Dendritic cell treated with granulocyte-macrophage colony-stimulating factor and Interleukin-4, amounts not matched to agents 40 ng/mL and 50 ng/mL, for 4 days (primary cell): ENCODE data around the gene ERAL1.
"Not testable (repeated sequence)": the region's sequence is repeated elsewhere in the genome, so short reads cannot be mapped to it uniquely, and the experiment has no call there.

Source experiments
- H3K27ac Mint-ChIP-seq: one replicate; pipeline ENCODE4 v1.8.0; 2022; ENCODE audit warnings: mild to moderate bottlenecking, mixed read lengths
- H3K27me3 Mint-ChIP-seq: one replicate; pipeline ENCODE4 v1.8.0; 2022; ENCODE audit warnings: mild to moderate bottlenecking, mixed read lengths
- H3K36me3 Mint-ChIP-seq: one replicate; pipeline ENCODE4 v1.8.0; 2022; ENCODE audit warnings: low read depth, mixed read lengths
- H3K4me1 Mint-ChIP-seq: one replicate; pipeline ENCODE4 v1.8.0; 2022; ENCODE audit warnings: low read depth, mixed read lengths
- H3K4me3 Mint-ChIP-seq: one replicate; pipeline ENCODE4 v1.8.0; 2022; ENCODE audit warnings: mild to moderate bottlenecking, moderate library complexity, mixed read lengths
- H3K9me3 Mint-ChIP-seq: one replicate; pipeline ENCODE4 v1.8.0; 2022; ENCODE audit warnings: mixed read lengths
- intact Hi-C: fragments of 100-400 bp; cut with micrococcal nuclease; formaldehyde crosslinking; loops from one replicate; pipeline ENCODE4 v1.15.0; 2022

Gene ERAL1

DNA sequence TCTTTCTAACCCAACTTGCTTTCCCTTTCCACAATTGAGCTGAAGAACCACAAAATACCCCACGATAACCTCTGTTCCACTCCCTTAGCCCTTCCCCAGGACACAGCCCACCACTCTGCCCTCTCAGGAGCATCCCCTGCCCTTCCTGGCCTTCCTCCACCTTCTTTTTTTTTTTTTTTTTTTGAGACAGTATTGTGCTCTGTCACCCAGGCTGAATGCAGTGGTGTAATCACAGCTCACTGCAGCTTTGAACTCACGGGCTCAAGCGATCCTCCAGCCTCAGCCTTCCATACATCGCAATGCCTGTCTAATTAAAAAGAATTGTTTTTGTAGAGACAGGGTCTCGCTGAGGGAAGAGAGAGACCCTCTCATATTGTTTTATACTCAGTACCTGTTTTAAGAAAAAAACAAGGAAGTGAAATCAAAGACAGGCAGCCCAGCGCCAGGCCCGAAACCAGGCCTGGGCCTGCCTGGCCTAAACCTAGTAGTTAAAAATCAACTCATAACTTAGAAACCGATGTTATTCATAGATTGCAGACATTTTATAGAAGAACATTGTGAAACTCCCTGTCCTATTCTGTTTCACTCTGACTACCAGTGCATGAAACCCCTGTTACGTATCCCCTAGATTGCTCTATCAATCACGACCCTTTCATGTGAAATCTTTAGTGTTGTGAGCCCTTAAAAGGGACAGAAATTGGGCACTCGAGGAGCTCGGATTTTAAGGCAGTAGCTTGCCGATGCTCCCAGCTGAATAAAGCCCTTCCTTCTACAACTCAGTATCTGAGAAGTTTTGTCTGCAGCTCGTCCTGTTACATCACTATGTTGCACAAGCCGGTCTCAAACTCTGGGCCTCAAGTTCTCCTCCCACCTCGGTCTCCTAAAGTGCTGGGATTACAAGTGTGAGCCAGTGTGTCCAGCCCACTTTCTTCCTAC, 38.7 kb downstream of the ERAL1 start:
- peaks cover 69% of the 10 kb centered on the region for H3K4me1 Mint-ChIP-seq
- H3K36me3 Mint-ChIP-seq = peaks cover 51% of the 10 kb centered on the region
- H3K4me3 Mint-ChIP-seq = peak overlapping the region; percentile 54
- H3K9me3 Mint-ChIP-seq, intact Hi-C loops, H3K27me3 Mint-ChIP-seq: not testable (repeated sequence)
- H3K27ac Mint-ChIP-seq = peak overlapping the region; percentile 96

DNA sequence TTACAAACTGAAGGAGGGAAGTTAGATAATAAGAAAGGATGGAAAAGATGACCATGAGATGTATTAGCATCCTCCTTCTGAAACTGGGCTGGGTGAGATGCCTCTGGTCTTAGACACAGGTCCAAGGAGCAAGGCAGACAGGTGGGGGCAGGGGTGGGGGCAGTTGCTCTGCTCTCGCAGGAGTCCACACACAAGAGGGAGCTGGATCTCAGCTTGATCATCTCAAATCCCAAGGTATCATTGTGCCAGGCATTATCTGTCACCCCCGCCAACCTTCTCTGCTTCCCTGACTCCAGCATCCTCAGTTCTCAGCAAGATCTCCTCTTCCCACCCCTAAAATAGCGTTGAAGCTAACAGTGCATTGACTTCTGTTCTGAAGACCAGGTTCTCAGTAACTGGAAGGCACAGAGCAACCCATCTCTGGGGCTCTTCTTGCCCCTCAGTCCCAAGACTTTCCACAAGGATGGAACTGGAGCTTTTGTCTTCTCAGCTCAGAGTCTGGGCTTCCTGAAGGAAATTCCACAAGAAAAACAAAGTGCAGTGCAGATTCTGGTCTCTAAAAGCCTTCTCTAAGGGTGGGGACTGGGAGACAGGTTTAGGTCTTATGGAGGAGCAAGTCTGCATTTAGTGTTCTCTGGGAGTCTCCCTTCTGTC, 41.1 kb downstream of the ERAL1 start:
- H3K9me3 Mint-ChIP-seq = no peaks in the 10 kb centered on the region
- peak overlapping the region; percentile 94 for H3K4me3 Mint-ChIP-seq
- peaks cover 49% of the 10 kb centered on the region for H3K36me3 Mint-ChIP-seq
- intact Hi-C loops = no loop called here
- H3K4me1 Mint-ChIP-seq = peaks cover 72% of the 10 kb centered on the region
- H3K27ac Mint-ChIP-seq = peak overlapping the region; percentile 97
- no peaks in the 10 kb centered on the region for H3K27me3 Mint-ChIP-seq

DNA sequence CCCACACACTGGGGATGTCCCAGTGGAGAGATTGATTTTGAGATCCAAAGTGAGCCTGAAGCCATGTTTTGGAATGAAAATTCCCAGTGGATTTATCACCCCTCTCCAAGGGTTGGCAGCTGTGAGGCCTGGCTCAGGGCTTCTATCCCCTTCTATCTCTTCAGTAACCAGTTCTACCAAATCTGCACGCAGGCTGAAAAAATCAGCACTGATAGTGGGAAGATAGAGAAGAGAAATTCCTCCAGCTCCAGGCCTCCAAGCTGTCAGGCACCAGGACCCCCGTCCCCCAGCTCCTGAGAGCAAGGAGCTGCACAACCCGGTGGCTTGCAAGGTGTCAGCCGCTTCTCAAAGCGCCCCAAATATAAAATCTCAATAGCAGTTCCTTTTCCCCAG, 41.7 kb downstream of the ERAL1 start:
- no peaks in the 10 kb centered on the region for H3K27me3 Mint-ChIP-seq
- H3K9me3 Mint-ChIP-seq = no peaks in the 10 kb centered on the region
- peak overlapping the region; percentile 94 for H3K4me3 Mint-ChIP-seq
- H3K27ac Mint-ChIP-seq = peak overlapping the region; percentile 97
- peaks cover 43% of the 10 kb centered on the region for H3K36me3 Mint-ChIP-seq
- intact Hi-C loops = no loop called here
- peaks cover 72% of the 10 kb centered on the region for H3K4me1 Mint-ChIP-seq

DNA sequence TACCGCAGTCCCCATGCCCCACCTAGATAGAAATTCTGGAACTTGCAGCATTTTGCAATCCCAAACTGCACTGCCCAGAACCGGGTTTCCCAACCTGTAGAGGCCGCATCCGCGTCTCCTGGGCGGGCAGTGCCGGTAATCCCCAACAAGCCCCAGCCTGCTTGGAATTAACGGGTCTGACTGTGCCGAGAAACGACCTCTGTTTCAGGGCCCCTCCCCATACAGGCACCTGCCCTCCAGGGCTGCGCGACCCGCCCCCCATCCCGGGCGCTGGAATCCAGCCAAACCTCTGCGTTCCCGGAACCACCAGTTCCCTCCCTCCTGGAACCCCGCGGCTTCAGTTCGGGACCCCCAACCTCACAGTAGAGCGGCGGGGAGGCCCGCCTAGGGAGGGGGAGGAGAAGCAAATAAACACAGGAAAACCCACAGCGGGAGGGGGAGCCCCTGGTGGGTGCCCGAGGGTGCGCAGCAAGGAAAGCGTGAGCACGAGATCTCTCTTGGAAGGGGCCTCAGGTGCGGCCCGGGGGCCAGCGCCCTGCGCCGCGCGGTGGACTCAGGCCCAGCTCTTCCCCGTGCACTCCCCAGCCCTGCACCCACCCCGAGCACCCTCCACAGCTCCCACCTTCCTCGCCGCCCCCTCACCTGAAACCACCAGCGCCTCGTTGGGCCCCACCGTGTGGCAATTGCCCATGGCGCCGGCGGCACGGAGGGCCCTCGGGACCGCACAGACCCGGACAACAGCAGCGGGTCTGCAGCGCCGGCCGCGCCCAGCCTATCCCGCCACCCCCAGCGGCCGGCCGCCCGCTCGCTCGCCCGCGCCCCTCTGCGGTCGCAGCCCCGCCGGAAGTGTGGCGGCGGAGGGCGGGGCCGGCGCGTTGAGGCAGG, 42.3 kb downstream of the ERAL1 start, which contains the start of gene FLOT2:
Gene FLOT2, minus strand, starts transcription at position 850 of the 885 bp plus-strand sequence. Its CDS starts 159 bp downstream, at position 691.
- peaks cover 72% of the 10 kb centered on the region for H3K4me1 Mint-ChIP-seq
- H3K27me3 Mint-ChIP-seq = peaks cover 2% of the 10 kb centered on the region
- intact Hi-C loops = no loop called here
- peak within 1 kb of the TSS; percentile 94 for H3K4me3 Mint-ChIP-seq
- H3K36me3 Mint-ChIP-seq = peaks cover 37% of the 10 kb centered on the region
- H3K27ac Mint-ChIP-seq = peak within 1 kb of the TSS; percentile 97
- H3K9me3 Mint-ChIP-seq = no peaks in the 10 kb centered on the region

DNA sequence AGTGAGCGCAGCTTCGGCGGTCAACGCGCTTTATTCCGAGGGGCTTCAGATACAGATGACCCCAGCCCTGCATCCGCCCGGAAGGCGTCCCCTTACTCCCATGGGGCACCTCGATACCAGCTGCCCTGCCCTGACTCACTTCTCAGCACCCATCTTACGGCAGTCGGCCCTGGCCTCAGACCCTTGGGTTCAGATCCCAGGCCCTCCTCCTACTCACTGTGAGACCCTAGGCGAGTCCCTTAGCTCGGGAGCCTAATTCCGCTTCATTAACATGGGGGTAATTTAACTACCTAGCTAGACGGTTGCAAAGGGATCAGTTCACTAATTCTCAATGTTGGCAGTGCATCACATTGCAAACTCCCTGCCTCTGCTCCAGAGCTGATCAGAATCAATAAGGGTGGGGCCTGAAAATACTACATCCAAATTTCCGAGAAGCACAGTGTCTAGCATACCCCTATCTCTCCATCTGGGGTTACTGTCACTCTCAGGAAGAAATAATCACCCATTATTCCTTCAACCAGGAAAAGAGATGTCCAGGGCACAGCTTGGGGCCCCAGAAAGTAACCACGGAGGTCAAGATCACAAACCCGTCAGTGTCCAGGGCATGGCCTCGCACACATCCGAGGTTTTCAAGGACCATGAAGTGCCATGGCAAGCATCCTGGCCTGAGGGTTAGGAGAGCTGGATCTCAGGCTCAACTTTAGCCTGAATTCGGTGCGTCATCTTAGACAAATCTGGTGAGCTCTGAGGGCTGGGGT, 43.1 kb downstream of the ERAL1 start:
- peaks cover 73% of the 10 kb centered on the region for H3K4me1 Mint-ChIP-seq
- intact Hi-C loops = no loop called here
- H3K9me3 Mint-ChIP-seq = no peaks in the 10 kb centered on the region
- peaks cover 2% of the 10 kb centered on the region for H3K27me3 Mint-ChIP-seq
- H3K27ac Mint-ChIP-seq = peak overlapping the region; percentile 97
- H3K36me3 Mint-ChIP-seq = peaks cover 29% of the 10 kb centered on the region
- peak overlapping the region; percentile 94 for H3K4me3 Mint-ChIP-seq

DNA sequence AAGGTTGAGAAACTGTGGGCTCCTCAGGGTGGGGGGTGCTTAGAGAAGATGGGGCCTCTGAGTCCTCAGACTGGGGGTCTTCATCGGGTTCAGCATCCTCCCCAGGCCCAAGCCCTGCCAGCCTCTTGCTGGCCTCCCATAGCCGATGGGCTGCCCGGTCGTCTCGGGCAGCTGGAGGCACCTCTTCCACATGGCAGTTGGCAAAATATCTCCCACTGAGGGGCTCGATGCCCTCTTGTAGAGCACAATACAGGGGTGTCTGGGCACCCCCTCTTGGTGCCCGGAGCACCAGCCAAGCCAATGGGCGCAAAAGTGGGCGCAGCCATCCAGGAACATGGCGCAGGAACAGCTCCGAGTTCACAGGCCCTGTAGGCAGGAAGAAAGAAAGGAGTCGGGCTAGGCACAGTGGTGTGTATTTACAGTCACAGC, 43.7 kb downstream of the ERAL1 start:
- Mint-ChIP-seq H3K9me3 (no peaks in the 10 kb centered on the region), H3K36me3 (peaks cover 24% of the 10 kb centered on the region), H3K27ac (peak overlapping the region; percentile 97), H3K4me3 (no peak overlapping the region), H3K4me1 (peaks cover 73% of the 10 kb centered on the region), H3K27me3 (peaks cover 2% of the 10 kb centered on the region)
- intact Hi-C loops = no loop called here

DNA sequence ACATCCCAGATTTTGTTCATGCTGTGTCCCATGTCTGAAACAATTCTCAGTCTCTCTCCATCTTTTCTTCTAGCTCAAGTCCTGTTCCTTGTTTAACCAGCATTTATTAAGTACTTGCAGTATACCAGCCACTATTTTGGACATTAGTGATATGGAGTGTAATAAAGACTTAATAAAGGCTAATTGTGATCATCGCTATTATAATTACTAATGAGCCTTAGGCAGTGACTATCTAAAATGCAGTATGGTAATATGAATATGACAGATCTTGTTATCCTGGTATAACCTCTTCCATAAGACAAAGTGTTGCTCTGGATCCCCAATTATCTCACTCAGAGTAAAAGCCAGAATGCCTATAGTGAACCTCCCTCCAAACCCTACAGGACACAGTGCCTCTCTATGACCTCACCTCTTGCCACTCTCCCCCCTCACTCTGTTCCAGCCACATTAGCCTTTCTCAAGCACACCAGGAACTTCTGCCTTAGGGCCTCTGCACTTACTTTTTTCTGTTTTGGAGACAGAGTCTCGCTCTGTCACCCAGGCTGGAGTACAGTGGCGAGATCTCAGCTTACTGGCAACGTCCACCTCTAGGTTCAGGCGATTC, 44.5 kb downstream of the ERAL1 start:
- intact Hi-C loops = no loop called here
- peaks cover 67% of the 10 kb centered on the region for H3K4me1 Mint-ChIP-seq
- peak overlapping the region; percentile 15 for H3K27ac Mint-ChIP-seq
- peaks cover 24% of the 10 kb centered on the region for H3K36me3 Mint-ChIP-seq
- H3K4me3 Mint-ChIP-seq = no peak overlapping the region
- peaks cover 2% of the 10 kb centered on the region for H3K27me3 Mint-ChIP-seq
- no peaks in the 10 kb centered on the region for H3K9me3 Mint-ChIP-seq

DNA sequence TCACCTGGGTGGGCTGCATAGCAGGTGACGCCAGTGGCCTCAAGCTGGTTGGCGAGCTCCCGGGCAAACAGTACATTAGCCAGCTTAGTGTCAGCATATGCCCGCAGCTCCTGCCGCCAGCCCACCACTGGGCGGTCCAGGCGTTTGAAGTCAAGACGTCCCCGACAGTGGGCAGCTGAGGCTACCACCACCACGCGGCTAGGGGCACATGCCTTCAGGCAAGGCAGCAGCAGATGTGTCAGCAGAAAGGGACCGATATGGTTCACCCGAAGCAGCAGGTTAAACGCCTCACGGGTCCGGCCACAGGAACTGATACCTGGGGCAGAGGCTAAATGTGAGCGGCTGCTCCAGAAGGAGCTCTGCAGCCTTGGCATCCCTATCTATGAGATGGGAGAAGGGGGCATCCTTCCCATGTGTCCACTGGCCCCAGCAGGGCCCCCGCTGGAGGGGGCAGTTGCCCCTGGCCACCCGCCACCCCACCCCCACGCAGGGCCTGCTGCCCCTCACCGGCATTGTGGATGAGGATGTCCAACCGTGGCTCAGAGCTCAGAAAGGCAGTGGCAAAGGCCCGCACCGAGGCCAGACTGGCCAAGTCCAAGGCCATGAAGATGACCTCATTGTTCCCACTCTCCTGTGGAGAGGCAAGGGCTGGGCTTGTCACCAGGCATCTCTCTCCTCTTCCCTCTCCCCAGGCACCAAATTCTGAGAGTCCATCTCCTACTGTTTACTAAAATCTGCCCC, 46.3 kb downstream of the ERAL1 start:
- H3K4me3 Mint-ChIP-seq = no peak overlapping the region
- intact Hi-C loops = no loop called here
- no peak overlapping the region for H3K27ac Mint-ChIP-seq
- H3K9me3 Mint-ChIP-seq = no peaks in the 10 kb centered on the region
- peaks cover 60% of the 10 kb centered on the region for H3K4me1 Mint-ChIP-seq
- H3K36me3 Mint-ChIP-seq = peaks cover 29% of the 10 kb centered on the region
- peaks cover 2% of the 10 kb centered on the region for H3K27me3 Mint-ChIP-seq

DNA sequence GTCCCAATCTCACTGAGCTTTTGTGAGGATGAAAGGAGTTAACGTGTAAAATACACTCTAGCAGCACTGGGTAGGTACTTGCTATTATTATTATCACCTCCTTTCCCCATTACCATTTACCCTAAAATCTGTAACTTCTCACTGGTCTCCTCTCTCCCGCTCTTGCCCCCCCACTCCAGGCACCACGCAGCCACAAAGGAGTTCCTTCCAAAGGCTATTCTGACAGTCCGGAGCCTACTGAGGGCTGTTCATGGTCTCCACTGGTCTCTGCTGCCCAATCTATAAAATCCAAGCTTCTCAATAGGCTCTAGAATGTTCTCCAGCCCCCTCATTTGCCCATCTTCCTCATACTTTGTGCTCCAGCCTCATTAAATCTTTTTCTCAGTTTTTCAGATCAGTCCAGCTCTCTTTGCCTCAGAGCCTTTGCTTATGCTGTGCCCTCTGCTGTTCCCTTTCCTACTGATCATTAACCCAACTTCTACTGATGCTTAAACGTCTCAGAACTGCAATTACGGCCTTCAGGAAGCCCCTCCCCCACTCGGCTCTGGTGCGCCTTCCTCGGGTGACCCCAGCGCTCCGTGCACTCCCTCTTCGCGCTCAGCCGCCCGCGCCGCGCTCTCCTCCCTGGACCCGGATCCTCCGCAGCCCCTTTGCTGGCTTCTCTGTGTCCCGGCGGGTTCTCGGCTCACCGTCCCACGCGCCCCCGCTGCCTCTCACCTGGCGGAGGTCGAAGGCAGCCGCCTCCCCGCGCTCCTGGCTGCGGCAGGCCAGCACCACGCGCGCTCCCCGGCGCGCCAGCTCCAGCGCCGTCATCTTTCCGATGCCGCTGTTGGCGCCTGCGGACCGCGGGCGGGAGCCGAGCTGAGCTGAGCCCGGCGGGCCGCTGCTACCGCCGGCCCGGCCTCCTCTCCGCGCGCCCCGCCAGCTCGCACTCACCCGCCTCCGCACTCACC, 47.3 kb downstream of the ERAL1 start:
- Mint-ChIP-seq H3K4me1 (peaks cover 59% of the 10 kb centered on the region), H3K27me3 (peaks cover 2% of the 10 kb centered on the region), H3K27ac (peak overlapping the region; percentile 22), H3K4me3 (peak overlapping the region; percentile 74), H3K36me3 (peaks cover 34% of the 10 kb centered on the region), H3K9me3 (no peaks in the 10 kb centered on the region)
- intact Hi-C loops = loop anchor here (2.0 kb wide), 1 partner anchor 47 kb away; the partner anchor contains the start of gene ERAL1

DNA sequence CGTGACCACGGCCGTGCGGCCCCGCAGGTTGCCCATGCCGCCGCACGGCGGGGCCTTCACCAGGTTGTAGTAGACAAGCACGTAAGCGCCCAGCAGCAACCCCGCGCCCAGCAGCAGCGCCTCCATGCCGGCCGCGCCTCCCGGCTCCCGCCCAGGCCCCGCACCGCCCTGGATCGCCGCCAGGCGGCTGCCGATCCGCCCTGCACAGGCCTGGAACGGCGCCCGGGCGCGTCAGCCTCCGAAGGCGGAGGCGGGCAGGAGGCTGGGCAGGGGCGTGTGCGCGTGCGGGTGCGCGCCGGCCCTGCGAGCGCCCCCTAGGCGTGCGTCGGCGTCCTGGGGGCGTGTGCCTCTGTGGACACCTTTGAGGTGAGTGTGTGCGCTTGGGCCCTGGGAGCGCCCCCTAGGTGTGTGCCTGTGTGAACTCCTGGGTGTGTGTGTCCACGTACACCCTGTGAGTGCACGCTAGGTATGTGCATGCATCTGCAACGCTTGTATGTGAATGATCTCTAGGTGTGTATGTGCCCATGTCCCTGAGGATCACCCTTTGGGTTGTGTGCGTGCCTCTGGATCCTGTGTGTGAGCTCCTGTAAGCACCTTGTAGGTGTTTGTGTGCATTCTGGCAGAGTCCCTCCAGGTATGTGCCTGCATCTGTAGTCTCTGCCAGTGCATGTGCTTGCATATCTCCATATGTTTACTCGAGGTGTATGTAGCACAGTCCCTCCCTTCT, 48.2 kb downstream of the ERAL1 start, which contains the start of gene DHRS13:
Gene DHRS13, minus strand, starts transcription at position 261 of the 727 bp plus-strand sequence. Its CDS starts 135 bp downstream, at position 126.
- peaks cover 36% of the 10 kb centered on the region for H3K36me3 Mint-ChIP-seq
- H3K27me3 Mint-ChIP-seq = peaks cover 2% of the 10 kb centered on the region
- H3K4me3 Mint-ChIP-seq = peak within 1 kb of the TSS; percentile 74
- peaks cover 61% of the 10 kb centered on the region for H3K4me1 Mint-ChIP-seq
- intact Hi-C loops = loop anchor here (2.0 kb wide), 1 partner anchor 48 kb away; the partner anchor contains the start of gene ERAL1
- peak within 1 kb of the TSS; percentile 22 for H3K27ac Mint-ChIP-seq
- no peaks in the 10 kb centered on the region for H3K9me3 Mint-ChIP-seq

DNA sequence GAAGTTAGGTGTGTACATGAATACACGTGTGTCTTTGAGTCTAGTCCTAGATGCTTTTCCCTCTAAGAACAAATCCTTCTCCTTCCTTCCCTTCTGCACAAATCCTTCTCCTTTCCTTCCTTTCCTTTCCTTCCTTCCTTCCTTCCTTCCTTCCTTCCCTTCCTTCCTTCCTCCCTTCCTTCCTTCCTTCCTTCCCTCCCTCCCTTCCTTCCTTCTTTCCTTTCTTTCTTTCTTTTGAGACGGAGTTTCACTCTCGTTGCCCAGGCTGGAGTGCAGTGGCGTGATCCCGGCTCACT, 48.7 kb downstream of the ERAL1 start:
- not testable (repeated sequence) for H3K9me3 Mint-ChIP-seq, H3K27ac Mint-ChIP-seq, H3K27me3 Mint-ChIP-seq, H3K4me3 Mint-ChIP-seq
- H3K36me3 Mint-ChIP-seq = peaks cover 41% of the 10 kb centered on the region
- peaks cover 56% of the 10 kb centered on the region for H3K4me1 Mint-ChIP-seq
- intact Hi-C loops = loop anchor here (2.0 kb wide), 1 partner anchor 49 kb away; the partner anchor contains the start of gene ERAL1
